GM18517 (cell line): ENCODE data around the gene TMEM222.
A peak's percentile ranks its signal among the peaks of the same experiment; 100 is the strongest.
"Not testable (repeated sequence)": the region's sequence is repeated elsewhere in the genome, so short reads cannot be mapped to it uniquely, and the experiment has no call there.

Source experiments
- ATAC-seq: cut with Tn5 transposase; IDR thresholded peaks from one replicate; pipeline ENCODE4 v1.9.1; 2021; ENCODE audit warnings: mild to moderate bottlenecking, moderate library complexity; ENCODE audit not compliant: unreplicated experiment

TMEM222 gene, protein sequence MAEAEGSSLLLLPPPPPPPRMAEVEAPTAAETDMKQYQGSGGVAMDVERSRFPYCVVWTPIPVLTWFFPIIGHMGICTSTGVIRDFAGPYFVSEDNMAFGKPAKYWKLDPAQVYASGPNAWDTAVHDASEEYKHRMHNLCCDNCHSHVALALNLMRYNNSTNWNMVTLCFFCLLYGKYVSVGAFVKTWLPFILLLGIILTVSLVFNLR

DNA sequence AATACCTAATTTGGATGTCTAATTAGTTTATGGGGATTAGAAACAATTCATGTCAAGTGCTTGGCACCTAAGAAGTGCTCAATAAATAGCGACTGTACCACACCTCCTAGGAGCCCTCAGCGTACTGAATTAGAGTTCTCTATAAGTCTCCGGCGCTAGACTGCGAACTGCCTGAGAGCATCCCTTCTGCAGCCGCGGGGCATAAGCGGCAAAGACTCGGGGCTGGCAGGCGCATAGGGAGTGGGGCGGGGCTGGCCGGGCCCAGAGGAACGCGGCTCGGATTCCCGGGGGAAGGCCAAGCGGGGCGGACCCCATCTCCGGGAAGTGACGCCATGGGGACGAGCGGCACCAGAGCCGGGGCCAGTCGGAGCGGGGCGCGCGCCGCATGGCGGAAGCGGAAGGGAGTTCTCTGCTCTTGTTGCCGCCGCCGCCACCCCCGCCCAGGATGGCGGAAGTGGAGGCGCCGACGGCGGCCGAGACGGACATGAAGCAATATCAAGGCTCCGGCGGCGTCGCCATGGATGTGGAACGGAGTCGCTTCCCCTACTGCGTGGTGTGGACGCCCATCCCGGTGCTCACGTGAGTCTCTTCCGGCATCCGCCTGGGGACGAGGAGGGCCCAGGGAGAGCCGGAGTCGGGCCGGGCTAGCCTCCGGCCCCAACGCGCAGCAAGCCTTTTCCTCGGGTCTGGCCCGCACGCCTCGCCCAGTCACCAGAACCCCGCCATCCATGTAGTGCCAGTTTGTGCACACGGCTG, at the start of gene TMEM222:
TSS of gene TMEM222 (plus strand) at position 351 of the 756 bp plus-strand sequence. CDS start at position 386, 35 bp downstream.
- ATAC-seq, result peak; percentile 88

DNA sequence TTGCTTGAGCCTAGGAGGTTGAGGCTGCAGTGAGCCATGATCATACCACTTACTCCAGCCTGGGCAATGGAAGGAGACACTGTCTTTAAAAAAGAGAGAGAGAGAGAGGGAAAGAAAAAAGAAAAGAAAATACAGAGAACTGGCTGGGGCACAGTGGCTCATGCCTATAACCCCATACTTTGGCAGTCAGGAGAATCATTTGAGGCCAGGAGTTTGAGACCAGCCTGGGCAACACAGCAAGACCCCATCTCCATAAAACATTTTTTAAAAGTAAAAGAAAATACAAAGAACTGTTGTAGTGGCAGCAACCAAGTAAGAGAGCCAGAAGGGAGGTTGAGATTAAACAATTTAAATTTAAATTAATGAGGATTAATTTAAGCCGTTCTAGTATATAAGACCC, 47.8 kb upstream of the TMEM222 start:
- no peak for ATAC-seq

DNA sequence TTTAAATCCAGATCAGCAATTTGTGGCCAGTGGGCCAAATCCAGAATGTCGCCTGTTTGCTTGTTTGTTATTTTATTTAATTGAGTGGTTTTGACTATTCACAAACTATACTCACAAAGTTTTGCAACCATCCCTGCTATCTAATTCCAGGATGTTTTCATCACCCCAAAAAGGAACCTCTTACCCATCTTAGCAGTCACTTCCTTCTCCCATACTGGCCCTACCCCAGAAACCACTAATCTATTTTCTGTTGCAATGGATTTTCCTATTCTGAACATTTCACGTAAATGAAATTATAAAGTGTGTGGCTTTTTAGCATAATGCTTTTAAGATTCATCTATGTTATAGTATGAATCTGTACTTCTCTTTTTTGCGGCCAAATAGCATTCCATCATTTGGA, 46.3 kb upstream of the TMEM222 start:
- no peak for ATAC-seq

GRCh38 chr1:27284425-27285273, 37.3 kb upstream of the TMEM222 start:
- no peak for ATAC-seq

DNA sequence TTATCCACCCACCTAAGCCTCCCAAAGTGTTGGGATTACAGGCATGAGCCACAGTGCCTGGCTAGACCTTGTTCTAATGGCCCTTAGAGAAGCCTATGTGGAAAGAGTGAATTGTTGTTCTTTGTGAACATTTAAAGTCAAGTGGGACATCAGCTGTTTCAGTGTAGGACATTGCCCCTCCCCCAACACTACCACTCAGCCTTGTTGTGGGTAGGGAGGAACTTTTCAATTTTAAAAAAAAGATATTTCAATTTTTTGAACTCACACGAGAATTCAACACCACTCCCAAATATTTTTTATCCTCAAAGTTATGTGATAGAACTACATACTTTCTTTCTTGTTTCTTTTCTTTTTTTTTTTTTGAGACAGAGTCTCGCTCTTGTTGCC, 36.7 kb upstream of the TMEM222 start:
- no peak for ATAC-seq

- ATAC-seq, result not testable (repeated sequence)
Measured at GRCh38 chr1:27285821-27286220, 36.1 kb upstream of the TMEM222 start.

DNA sequence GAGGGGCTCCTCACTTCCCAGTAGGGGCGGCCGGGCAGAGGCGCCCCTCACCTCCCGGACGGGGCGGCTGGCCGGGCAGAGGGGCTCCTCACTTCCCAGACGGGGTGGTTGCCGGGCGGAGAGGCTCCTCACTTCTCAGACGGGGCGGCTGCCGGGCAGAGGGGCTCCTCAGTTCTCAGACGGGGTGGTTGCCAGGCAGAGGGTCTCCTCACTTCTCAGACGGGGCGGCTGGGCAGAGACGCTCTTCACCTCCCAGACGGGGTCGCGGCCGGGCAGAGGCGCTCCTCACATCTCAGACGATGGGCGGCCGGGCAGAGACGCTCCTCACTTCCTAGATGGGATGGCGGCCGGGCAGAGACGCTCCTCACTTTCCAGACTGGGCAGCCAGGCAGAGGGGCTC, 32.8 kb upstream of the TMEM222 start:
- not testable (repeated sequence) for ATAC-seq

DNA sequence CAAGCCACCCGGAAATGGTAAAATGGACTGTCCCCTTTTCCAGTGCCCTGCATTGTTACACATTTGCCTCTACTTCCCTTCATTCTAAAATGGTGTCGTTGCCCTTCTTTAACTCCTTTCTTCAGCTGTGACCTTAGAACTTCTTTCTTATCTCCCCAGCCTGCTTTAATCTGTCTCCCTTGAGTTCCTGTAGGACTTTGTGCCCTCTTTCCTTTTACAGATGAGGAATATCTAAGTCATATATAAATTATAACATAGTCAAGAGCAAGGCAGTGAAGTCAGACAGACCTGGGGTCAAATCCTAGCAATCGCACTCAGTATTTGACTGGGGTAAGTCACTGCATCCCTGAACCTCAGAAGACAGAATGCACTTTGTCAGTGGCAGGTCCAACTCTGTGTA, 31.4 kb upstream of the TMEM222 start:
- no peak for ATAC-seq

GRCh38 chr1:27292106-27292505, 29.9 kb upstream of the TMEM222 start:
- no peak for ATAC-seq

- no peak for ATAC-seq
Measured at GRCh38 chr1:27293915-27294314, 28.0 kb upstream of the TMEM222 start.

- no peak for ATAC-seq
Measured at GRCh38 chr1:27296773-27297291, 25.1 kb upstream of the TMEM222 start.

DNA sequence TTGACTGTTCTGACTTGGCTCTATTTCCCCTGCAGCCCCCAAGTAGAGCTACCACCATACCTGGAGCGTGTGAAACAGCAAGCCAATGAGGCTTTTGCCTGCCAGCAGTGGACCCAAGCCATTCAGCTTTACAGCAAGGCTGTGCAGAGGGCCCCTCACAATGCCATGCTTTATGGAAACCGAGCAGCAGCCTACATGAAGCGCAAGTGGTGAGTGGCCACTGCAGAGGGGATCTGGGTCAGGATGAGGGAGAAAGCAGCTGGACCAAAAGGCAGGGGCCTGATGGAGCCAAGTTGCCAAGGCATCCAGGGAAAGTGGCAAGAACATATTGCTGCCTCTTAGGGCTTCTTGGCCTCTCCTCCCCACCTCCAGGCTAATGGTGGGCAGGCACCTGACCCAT, 24.1 kb upstream of the TMEM222 start:
- ATAC-seq, result no peak

- no peak for ATAC-seq
Measured at GRCh38 chr1:27298632-27299384, 23.2 kb upstream of the TMEM222 start.

DNA sequence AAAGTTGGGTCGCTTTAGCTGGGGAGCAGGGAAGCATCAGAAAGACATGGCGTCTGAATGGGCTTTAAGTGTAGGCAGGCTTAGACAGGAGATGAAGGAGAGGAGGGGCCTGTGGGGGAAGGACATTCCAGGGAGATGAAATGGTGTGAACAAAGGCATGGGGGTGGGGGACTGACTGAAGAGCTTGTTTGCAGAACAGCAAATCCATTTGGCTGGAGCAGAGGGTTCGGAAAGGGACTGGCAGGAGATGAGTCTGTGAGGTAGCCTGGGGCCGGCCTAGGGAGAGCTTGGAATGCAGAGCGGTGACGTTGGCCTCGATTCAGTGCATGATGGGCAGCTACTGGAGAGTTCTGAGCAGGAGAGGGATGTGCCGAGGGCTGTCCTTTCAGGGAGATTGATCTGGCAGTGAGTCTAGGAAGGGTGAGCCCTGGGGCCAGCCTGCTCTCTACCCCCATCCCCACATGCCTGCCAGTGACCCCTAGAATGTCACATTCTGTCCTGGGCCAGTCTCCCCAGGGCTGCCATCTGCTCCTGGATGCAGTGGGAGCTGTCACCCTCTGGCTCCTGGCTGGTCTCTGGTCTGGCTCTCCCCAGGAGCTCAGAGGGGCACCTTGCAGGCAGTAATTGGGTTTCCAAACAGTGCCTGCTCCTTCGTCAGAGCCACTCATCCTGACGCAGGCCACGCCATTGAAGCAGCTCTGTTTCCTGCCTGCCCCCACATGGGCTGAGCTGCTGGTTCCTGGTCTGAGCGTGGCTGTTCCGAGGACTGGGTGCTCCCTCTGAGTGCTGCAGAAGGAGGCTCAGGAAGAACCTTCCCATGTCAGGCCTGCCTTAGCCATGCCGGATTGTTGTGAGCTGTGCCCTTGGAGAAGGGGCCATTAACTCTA, 22.3 kb upstream of the TMEM222 start:
- ATAC-seq, result no peak

- no peak for ATAC-seq
Measured at GRCh38 chr1:27300341-27301051, 21.5 kb upstream of the TMEM222 start.

DNA sequence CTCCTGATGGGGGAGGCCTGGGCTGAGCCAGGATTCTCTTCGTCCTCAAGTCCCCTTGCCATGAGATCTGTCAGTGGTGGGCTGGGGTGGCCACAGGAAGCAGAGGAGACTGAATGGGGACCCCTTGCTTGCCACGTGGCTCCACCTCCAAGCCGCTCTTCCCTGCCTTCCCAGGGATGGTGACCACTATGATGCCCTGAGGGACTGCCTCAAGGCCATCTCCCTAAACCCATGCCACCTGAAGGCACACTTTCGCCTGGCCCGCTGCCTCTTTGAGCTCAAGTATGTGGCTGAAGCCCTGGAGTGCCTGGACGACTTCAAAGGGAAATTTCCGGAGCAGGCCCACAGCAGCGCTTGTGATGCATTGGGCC, 20.9 kb upstream of the TMEM222 start:
- ATAC-seq, result no peak

DNA sequence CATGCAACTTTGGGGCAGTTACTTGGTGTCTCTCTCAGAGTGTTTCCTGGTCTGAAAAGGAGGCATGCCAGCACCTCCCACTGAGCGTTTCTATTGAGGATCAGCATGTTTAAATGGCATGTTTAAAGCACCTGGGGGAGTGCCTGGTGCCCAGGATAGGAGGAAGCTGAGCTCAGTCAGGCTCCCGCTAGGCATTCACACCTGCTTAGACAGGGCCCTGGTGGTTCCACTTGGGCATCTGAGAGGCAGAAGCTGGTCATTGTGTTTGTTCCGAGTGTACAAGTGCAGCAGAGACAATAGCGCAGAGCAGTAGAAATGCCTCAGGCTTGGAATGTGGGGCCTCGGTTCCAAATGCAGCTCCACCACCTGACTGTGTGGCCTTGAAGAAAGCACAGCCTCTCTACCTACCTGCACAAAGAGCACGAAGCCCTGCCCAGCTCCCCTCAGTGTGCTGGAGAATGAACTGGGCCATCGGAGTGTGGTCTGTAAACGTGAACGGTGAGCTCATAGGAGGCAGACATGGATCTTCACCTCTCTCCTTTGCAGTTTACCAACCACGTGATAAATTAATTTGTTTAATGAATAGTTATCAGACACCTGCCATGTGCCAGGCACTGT, 20.3 kb upstream of the TMEM222 start:
- ATAC-seq, result no peak

DNA sequence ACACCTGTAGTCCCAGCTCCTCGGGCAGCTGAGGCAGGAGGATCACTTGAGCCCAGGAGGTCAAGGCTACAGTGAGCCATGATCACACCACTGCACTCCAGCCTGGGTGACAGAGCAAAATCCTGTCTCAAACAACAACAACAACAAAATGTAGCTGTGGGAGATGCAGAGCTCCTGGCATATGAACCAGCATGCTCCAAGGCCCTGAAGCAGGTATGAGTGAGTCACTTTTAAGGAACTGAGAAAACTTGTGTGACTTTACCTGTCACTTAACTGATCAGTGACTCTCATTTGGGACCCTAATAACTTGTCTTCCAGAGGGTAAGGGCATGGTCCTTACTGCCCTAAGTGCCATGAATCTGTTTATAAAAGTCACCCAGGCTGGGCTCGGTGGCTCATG, 19.4 kb upstream of the TMEM222 start:
- ATAC-seq, result no peak

- no peak for ATAC-seq
Measured at GRCh38 chr1:27303509-27303908, 18.5 kb upstream of the TMEM222 start.
